Choroid plexus epithelial cell (primary cell): ENCODE results near the gene OR2V2.
A peak's percentile ranks its signal among the peaks of the same experiment; 100 is the strongest.

ENCODE experiments used
- DNase-seq: peaks from one replicate; pipeline ENCODE4 v3.0.0-alpha.2; 2010; ENCODE audit warnings: low read depth
- H3K4me3 ChIP-seq: 2 replicates; pipeline ENCODE4 v1.5.1; 2011; ENCODE audit warnings: low read depth, mild to moderate bottlenecking, control low read depth, low read length, moderate library complexity
- TF ChIP-seq, protein P1 (sequence below): conservative IDR thresholded peaks from 2 replicates; pipeline ENCODE4 v1.5.1; 2011; ENCODE audit warnings: low read depth, mild to moderate bottlenecking, control low read depth, inconsistent platforms, low read length, moderate library complexity

Gene OR2V2

GRCh38 chr5:181114284-181114843 lies 33.0 kb upstream of the OR2V2 start:
- TF ChIP-seq, protein P1, sequence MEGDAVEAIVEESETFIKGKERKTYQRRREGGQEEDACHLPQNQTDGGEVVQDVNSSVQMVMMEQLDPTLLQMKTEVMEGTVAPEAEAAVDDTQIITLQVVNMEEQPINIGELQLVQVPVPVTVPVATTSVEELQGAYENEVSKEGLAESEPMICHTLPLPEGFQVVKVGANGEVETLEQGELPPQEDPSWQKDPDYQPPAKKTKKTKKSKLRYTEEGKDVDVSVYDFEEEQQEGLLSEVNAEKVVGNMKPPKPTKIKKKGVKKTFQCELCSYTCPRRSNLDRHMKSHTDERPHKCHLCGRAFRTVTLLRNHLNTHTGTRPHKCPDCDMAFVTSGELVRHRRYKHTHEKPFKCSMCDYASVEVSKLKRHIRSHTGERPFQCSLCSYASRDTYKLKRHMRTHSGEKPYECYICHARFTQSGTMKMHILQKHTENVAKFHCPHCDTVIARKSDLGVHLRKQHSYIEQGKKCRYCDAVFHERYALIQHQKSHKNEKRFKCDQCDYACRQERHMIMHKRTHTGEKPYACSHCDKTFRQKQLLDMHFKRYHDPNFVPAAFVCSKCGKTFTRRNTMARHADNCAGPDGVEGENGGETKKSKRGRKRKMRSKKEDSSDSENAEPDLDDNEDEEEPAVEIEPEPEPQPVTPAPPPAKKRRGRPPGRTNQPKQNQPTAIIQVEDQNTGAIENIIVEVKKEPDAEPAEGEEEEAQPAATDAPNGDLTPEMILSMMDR, result no peak
- H3K4me3 ChIP-seq, result no peak overlapping the region
- DNase-seq, result no peak

DNA sequence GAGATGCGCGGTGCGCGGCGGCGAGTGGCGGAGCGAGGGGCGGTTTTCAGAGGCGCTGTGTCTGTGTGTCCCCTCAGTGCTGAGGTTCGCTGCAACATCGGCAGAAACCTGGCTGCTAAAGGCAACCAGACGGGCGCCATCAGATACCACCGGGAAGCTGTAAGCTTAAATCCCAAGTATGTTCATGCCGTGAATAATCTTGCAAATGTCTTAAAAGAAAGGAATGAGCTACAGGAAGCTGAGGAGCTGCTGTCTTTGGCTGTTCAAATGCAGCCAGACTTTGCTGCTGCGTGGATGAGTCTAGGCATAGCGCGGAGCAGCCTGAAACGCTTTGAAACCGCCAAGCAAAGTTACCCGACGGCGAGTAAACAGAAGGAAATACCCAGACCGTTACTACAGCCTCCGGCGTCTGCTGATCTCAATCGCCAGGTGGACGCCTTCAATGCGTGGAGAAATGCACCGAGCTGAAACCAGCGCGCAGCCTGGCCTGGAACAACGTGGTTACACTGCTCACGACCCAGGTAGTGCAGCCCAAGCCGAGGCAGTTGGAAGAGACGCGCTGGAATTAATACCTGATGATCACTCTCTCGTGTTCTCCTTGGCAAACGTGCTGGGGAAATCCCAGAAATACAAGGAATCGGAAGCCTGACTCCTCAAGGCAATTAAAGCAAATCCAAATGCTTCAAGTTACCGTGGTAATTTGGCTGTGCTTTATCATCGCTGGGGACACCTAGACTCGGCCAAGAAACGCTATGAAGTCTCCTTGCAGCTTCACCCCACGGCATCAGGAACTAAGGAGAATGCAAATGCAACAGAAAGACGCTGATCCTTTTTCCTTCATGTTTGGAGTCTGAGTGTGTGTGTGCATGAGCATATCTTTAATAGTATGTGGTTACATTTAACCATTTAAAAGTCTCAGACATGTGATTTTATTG lies 32.3 kb upstream of the OR2V2 start:
- TF ChIP-seq, protein P1, result no peak
- DNase-seq, result peak; percentile 39
- H3K4me3 ChIP-seq, result no peak overlapping the region

DNA sequence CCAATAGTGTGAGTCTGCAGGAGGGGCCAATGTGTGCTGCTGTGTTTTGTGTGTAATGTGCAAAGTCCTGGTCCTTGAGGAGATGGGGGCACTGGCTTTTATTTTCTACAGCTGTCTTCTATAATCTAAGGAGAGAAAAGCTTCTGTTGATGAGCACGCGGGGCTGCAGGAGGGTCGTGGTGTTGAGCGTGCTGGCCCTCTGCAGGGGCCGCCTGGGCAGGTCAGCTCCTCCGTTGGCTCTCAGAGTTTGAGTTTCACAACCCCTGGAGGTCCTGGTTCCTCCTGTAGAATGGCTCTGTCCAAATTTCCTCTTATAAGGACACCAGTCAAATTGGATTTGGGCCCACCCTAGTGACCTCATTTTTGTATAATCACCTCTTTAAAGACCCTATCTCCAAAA lies 29.0 kb upstream of the OR2V2 start:
- DNase-seq, result no peak
- no peak overlapping the region for H3K4me3 ChIP-seq
- TF ChIP-seq, protein P1, result no peak

DNA sequence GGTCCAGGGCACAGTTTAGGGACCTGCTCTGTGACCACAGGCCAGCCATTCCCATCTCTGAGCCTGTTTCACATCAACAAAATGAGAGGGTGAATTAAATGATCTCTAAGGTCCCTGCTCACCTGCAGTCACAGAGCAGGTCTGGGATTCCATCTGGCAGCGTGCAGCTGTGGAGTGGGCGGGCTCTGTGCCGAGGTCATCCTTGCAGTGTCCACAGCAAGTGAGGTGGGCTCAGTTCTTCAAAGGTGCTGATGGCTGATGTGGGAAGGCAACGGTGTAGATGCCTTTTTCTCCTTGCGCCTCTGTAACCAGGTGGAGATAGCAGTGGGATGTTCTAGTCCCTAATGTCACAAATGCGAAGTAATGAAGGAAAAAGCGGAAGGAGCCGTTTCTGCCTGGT lies 28.3 kb upstream of the OR2V2 start:
- H3K4me3 ChIP-seq, result no peak overlapping the region
- no peak for DNase-seq
- TF ChIP-seq, protein P1, result no peak

GRCh38 chr5:181120306-181120705 lies 27.1 kb upstream of the OR2V2 start:
- DNase-seq, result peak; percentile 24
- TF ChIP-seq, protein P1, result no peak
- H3K4me3 ChIP-seq, result no peak overlapping the region

DNA sequence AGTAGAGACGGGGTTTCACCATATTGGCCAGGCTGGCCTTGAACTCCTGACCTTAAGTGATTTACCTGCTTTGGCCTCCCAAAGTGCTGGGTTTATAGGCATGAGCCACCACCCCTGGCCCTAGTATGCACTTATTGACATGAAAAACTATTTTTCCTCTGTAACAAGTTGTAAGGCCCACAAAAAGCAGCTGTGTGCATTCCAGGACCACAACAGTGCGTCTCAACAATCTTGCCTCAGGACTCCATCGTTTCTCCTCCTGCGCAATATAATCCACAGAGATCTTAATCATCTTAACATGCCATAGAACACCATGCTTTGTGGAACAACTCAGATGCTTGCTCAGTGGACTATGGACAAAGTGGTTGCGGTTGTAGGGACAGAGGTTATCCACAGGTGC lies 26.6 kb upstream of the OR2V2 start:
- TF ChIP-seq, protein P1, result no peak
- H3K4me3 ChIP-seq, result no peak overlapping the region
- no peak for DNase-seq
